NCI-H2107 (cell line): ENCODE data around the gene CORO7.

Experiments used
- DNase-seq: peaks from one replicate; lab custom pipeline; 2025; lab: John Stamatoyannopoulos, UW

The CORO7 gene

DNA sequence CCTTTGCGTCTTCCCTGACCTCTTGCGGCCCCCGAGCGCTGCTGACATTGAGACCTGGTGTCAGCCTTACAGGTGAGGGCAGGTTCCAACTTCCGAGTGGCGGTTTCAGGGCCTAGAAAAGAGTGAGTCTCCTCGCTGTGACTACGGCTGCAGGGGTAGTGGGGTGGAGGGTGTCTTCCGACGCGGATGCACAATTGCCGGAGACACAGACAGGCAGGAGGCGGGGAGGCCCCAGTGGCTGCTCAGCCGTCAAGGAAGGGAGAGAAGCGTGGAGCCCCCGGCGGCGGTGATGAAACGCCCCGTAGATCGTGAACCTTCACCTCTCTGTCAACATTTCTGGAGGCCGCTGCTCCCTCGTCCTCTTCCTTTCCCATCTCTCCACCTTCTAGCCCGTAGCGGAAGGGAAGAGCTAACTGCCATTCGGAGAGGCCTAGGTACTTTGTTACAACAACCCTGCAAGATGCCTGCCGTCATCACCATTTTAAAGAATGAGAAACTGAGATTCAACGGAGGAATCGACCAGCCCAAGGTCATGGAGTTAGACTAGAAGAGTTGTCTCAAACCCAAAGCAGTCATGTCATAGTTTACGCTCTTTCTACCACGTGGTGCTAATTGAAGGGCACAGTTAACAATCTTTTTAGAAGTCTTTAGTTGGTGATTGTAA, 9.8 kb upstream of the CORO7 start:
- no peak for DNase-seq

DNA sequence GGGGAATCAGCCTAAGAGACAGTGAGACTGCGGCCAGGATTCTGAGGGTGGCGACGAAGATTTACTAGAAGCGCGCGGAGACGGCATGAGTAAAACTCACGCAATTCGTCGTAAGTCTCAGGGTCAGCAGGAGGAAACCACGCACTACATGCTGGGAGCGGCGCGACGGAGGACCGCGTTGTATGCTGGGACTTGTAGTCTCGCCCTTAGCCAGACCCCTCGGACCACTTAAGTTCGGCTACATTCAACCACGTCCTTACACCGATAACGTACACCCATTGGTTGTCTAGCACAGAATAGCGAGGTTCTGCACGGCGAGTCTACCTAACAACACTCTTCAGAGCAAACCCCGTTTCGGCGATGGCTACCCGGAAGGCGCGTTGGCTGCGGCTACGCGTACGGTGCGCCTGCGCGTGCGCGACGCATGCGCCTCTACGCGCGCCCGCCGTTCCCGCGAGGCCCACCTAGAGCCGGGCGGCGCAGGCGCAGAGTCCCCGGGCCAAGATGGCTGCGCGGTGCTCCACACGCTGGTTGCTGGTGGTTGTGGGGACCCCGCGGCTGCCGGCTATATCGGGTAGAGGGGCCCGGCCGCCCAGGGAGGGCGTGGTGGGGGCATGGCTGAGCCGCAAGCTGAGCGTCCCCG, 9.1 kb upstream of the CORO7 start, which contains the start of gene DNAJA3:
TSS of gene DNAJA3 (plus strand) at position 491 of the 643 bp plus-strand sequence. CDS start at position 505, 14 bp downstream.
- DNase-seq: peak; percentile 79

DNA sequence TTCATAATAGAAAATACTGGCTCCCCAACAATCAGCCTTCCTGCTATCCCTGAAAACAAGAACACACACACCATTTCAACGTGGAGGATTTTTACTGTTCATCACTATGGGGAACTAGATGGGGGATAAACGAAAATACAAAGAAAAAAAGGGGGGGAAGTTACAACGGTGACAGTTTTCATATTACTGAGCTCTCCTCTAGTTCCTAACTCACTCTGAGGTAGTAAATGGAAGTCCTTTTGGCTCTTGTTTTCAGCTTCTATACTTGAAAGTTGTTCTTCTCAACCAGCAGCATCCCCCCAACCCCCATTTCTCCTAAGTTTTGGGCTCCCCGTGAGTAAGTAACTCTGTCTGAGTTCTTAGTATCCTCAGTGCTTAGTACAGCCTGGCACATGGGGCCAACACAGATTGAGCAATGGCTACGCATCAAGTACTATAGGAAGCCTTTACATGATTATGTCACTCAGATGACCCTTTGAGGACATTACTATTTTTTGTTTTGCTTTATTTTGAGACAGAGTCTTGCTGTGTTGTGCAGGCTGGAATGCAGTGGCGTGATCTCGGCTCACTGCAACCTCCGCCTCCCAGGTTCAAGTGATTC, 4.2 kb upstream of the CORO7 start:
- no peak for DNase-seq

DNA sequence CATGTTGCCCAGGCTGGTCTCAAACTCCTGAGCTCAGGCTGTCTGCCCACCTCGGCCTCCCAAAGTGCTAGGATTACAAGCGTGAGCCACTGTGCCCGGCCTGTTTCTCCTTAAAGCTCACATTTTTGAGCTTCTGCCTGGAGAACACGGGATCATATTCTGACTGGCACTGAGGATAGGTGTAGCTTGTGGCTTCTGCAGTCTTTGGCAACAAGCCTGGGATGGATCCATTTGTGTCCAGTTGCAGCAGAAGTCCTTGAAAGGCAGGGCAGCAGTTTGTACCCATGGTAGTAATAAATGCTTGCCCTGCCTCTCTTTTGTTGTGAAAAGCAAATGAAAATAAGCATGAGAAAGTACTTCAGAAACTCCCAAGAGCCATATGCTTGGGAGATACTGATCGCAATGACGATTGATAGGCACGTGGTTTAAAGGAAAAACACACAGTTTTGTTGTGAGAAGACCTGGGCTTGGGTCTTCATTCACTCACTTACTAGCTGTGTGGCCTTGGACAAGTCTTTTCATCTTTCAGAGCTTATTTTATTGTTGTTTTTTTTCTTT, 3.1 kb upstream of the CORO7 start:
- no peak for DNase-seq

DNA sequence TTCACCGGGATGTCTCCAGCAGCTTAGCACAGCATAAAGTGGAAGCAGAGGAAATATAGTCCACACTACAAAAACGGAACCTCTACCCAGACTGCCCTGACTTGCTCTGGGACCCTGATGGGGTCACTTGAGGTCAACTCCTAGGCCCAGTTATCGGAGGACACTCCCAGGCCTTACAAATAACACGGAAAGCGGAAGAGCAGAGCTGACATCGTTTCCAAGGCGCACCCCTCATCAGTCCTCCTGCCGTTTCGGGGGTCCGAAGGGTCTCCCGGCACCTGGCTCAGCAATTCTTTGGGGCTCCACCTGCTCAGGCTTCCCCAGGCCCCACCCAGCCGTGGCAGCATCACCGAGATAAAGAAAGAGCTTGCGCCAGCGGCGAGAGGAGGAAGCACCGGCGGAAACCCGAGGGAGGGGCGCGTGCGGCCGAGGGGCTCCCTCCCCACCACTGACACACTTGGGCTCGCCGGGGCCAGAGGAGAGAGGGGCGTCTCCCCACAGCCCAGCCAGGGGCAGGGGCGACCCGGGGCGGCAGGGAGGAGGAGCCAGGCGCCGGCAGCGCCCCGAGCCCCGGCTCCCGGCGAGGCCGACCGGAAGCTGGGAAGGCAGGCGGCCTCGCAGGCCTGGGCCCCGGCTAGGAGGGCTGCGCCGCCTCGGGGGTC, 727 bp downstream of the CORO7 start:
- no peak for DNase-seq

DNA sequence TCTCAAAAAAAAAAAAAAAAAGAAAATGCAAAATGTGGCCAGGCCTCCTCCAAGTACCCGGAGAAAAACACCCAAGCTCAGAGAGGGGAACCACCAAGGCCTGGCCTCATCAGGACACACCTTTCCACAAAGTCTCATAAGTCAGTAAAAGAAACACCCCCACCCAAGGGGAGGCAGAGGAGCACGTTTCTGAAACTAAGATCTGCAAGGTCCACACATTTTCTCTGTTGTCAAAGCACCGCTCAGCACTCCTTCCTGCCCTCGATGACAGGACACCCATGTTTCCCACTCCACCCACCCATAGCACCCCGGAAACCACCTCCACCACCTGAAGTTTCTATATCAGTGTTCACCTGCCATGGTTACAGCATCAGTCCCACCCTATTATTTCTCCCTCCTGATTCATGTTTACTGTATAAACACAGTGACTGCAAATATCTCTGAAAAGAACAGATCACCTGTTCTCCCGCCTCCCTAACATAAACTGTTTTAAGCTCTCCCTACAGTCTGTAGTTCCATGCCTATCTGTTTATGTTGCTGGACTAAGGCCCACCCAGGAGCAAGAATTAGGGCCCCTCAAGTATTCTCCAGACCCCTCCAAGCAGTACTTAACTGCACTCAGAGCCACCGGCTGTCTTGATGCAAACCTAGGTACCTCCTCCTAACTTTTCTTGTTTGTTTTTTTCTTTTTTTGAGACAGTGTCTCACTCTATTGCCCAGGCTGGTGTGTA, 2.0 kb downstream of the CORO7 start:
- no peak for DNase-seq

DNA sequence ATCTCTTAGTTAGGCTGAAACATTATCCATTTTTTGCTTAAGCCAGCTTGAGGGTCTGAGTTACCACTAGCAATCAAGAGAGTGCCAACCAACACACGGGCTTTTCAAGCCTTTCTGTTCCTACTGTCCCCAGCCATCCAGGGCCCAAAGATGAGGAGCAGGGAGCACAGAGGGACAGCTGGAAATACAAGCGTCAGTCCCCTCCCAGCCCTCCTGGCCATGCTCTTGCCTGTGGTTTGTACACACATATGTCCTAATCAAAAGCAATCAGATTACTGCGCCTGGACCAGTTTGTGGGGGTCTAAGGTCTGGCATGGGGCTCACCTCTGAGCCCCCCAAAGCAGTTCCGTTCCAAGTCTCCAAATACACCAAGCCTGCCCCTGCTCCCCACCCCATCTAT, 3.5 kb downstream of the CORO7 start:
- DNase-seq: no peak

DNA sequence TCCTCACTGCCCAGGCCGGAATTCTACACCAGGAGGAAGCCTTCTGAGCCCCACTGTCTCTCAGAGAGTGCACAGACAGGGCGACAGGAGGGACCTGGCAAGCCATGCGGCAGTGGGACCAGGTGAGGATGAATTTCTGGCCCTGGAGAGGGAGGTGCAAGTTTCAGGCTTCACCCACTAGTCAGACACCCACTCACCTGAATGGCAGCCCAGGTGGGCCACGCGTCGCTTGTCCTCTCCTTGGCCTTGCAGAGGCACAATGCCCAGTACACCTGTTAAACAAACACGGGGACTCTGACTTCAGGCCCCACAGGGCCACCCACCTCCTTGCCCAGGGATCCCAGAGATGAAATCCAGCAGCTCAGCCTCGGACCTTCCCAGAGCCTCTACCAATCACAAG, 4.2 kb downstream of the CORO7 start:
- DNase-seq: no peak

DNA sequence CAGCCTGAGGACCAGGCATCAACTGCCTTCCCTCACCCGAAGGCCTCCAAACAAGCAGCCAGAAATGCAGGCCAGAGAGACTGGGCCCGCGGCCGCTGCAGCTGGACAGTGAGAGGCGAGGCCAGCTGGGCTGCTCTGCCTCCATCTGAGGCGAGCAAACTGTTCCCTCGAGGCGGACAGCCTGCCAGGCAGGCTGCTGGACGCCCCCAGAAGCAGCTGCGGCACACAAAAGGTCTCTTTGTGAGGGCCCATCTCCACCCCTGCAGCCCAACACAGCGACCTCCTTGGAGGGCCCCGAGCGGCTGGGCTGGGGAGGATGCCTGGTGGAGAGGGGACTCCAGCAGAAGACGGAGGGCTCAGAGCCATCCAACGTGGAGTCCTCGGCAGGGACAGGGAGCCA, 4.7 kb downstream of the CORO7 start:
- no peak for DNase-seq

DNA sequence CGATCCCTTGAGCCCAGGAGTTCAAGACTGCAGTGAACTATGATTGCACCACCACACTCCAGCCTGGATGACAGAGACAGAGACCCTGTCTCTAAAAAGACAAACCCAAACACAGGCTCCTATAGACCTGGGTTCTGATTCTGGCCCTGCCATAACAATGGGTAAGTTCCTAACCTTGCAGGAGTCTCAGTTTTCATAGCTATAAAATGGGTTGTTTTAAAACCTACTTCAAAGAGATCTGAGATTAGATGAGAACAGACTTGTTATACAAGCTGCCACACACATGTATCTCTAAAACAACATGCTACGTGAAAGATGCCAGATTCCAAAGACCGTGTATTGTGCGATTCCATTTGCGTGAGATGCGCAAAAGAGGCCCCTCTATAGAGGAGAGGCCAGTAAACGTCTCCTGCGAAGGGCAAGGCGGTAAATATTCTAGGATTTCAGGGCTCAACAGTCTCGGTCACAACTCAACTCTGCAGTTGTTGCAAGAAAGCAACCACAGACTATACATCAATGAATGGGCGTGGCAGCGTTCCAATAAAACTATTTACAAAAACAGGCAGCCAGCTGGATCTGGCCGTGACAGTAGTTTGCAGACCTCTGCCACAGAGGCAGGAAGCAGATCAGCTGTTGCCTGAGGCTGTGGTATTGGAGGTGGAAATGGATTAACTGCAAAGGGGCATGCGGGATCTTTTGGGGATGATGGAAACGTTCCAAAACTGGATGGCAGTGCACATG, 5.9 kb downstream of the CORO7 start:
- peak; percentile 62 for DNase-seq

DNA sequence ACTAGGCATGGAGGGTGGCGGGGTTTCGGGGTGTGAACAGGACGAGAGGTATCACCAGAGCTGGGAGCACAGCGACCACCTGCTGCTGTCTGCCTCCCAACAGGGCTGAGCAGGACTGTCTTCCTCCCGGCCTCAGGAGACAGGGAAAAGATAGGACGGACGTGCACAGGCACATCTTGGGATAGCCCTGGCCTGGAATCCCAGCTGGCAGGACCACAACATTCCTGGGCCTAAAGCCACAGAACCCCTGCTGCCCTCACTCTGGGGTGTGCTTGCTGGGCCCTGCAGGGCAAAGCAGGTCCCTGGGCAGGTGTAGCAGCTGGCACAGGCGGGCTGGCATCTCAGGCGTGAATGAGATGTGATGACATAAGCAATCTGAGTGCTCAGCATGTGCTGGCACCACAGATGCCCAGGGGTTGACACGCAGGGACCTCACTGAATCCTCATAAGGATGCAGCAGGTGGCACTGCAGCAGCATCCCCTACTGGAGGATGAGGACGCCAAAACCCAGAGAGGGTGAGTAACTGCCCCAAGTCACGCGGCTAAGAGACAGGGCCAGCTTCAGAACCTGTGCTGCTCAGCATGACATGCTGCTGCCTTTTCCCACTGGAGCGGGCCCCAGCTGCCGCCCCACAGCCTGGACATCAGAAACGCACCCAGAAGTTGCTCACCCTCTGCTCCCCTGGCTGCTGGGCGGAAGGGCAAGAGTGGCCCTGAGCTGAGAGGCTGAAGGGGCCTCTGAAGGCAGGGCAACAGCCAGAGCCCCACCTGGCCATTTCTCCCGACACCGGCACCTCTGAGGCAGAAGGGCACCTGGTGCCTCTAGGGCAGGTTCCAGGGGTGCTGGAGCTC, 7.1 kb downstream of the CORO7 start:
- peak; percentile 36 for DNase-seq

DNA sequence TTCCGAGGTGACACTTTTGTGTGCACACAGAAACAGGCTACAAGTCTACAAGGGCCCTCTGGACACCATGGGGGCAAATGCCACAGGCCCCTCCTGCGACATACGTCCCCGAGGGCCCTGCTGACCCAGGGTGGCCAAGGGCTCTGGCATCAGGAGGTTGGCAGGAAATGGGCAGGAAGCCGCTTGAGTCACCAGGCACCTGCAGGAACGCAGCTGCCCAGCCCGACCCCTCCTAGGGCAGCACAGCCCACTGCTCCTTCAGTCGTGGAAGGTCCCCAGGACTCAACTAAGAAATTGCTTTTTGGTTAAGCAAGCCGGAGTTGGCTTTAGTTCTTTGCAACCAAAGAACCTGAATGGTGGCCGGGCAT, 8.1 kb downstream of the CORO7 start:
- DNase-seq: no peak

DNA sequence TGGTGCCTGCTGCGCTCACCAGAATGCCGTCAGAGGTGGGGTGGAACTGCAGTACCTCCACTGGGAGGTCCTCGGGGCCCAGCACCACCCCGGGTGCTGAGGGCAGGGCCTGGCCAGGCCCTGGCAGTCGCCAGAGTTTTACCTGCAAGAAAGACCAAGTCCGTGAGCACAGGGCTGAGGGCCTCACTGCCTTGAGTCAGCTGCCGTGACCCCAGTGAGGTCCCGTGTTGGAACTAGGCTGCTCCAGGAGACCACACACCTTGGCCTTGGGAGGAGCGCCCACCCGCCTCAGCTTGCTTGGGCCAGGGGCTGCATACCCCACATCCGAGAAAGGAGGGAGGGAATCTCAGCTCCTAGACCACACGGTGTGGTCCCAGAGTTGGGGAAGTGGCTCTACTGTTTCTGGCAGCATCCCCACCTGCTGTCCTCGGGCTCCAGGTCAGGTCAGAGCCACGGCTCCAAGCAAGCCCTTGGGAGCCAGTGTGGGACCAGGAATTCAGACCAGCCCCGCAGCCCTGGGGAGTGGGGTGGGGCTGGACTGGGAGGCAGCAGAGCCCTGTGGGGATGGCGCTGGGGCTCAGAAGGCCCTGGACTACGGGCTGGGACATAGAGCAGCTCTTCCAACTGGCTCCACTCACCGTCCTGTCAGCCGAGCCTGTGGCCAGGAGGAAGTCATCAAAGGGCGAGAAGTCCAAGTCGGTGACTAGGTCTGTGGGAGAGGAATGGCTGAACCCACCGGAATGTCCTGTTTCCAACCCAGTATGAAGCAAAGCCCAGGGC, 8.7 kb downstream of the CORO7 start:
- no peak for DNase-seq

DNA sequence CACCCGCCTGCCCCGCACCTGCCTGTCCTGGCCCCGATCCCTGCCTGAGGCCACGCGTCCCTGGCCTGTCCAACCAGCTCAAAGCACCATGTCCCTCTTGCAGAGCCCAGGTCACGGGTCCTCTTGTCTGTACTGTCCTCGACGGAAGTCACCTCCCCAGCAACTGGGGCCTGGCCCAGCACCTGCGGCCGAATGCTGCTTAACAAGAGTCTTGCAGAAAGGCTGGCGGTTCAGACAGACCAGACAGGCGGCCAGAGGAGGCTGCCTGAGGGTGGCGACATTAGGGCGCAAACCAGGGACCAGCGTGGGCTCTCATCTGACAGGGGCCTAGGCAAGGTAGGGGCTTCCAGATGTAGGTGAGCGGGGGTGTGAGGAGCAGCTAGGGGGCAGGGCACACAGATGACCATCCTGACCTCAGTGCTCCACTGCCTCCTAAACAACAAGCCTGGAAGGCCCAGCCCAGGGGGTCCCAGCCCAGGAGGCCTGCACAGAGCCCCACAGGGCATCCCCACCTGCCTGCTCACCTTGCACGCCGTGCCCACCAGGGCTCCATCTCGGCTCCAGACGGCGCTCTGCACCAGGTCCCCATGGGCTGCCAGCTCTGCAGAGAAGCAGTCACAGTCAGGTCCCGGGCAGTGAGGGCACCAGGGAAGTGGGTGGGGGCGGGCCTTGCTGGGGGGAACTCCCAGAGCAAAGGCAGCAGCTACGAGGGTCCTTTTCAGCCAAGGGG, 11.3 kb downstream of the CORO7 start:
- DNase-seq: no peak

DNA sequence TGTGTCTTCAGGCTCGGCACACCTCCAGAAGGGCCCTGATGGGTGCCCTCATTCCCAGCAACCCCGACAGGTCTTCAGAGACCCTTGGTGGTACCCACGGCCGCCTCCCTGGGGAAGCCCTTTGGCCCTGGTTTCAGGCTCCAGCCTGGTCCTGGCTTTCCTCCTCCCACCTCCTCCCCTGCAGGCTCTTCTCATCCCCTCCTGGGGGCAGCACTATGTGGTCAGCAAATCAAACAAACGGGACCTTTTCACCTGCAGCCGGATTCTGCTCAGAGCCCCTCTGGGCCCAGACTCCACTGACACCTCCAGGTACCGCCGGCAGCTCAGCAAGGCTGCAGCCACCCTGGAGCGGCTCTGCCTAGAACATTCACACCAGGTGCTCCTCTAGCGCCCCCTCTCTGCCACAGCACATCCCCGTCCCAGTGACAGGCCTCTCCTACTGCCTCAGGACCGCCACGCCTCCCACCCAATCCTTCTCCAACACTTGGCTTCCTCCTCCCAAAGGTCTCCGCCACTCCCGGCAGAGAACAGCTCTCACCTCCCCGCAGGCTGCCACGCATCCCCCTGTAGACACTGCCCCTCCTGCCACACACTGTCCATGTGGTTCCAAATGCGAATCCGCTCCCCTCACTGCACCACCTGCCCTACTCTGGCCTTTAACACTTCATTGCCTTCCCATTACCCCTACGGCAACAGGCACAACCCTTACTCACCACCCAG, 12.0 kb downstream of the CORO7 start:
- no peak for DNase-seq

DNA sequence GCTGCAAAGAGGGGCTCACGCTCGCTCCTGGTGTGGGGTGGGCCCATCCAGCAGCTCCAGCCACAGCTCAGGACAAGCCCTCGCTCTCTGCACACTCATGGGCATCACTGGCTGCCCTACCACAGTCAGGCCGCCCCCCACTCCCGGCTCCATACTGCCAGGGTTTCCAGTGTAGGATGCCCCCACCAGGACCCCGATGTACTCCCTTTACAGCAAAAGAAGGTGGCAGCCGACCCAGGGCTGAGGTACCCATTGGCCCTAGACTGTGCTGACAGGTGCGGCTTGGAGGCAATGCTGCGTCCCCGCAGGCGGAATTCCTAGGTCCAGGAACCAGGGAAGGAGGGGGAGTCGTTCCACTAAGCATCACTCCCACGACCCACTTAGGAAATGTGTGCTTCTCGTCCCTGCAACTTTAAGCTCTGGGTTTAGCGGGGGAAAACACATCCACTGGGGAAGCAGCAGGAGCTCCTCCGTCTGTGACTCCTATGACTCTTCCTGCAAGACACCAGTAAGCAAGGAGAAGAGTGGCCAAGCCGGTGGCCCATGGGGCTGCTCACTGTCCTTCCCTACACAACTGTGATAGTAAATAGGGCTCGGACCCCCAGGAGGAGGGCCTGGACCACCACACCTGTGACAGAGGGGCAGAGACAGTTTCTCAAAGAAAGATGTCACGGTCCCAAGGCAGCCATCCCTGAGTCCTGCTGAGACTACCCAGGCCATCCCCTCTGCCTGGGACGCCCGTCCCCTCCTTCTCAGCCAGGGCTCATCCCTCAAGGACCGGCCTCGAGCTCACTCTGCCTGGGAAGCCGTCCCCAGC, 13.1 kb downstream of the CORO7 start:
- no peak for DNase-seq

DNA sequence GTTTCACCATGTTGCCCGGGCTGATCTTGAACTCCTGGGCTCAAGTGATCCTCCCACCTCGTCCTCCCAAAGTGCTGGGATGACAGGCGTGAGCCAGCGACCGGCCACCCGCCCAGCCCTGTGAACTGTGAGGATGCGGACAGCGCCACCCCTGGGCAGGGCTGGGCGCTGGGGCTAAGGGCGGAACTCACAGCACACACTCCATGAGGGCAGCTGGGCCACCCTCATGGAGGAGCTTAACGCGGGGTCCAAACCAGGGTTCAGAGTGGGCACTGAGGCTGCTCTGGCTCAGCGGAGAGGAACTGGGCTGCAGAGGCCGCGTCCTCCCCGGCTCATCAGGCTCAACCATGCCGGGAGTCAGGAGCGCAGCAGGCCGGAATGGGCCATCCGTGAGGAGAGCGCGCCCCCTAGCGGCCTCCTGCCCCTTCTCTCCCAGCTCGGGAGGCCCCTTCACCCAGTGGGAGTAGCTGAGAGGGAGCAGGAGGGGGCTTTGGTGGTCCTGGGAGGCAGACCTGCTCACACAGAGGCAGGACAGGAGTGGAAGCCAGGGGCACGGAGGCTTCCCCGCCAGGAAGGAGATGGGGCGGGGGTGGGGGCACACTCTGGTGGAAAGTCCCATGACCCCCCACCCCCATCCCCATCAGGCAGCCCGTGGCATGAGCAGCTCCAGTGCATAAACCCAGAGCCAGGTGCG, 13.8 kb downstream of the CORO7 start:
- peak; percentile 59 for DNase-seq
